ENCODE data around the gene DNAH2. TPM values are rescaled to one million over a fixed set of nuclear protein-coding genes. Genes with fewer than 3 reads are reported as not detected.

The DNAH2 gene
- polyA plus RNA-seq, 2 of the 4 experiments (the other 2 are of a cell fraction): 0.01 to 0.08 TPM

DNA sequence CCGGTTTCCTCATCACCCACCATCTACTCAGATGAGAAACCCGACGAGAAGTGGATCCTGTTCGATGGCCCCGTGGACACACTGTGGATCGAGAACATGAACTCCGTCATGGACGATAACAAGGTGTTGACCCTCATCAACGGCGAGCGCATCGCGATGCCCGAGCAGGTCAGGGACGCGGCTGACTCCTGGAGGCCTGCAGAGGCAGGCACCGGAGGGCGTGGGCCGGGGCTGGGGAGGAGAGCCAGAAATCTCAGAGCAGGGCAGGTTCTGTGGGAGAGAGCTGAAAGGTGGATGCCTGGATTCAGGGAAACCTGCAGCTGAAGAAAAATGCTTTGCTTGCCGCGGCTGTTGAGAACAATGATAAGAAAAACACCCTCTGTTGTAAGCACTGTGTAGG is 69.3 kb downstream of the DNAH2 start:
- 76% methylated on average over 21 of the region's 21 CpGs for WGBS (ENCODE audit: missing lambda C conversion rate)
- H3K4me2 ChIP-seq: no peak overlapping the region
- ATAC-seq (peak in 1 of 2 experiments; percentile 22; a peak in 2 of 6 replicates), FAIRE-seq (no peak), DNase-seq (ENCODE audit: low read depth in 1 of 2, low spot score in 1 of 2) (no peak)
- ChIA-PET CTCF (interaction anchor here (1.0 to 4.7 kb wide), 2 partner anchors 14 to 44 kb away, joined by 3 to 30 read pairs; no protein-coding TSS in a partner anchor), POLR2A (no interaction called here)
- no peaks in the 10 kb centered on the region for H3K9me3 ChIP-seq
- H3K27ac ChIP-seq: no peak overlapping the region
- H3K4me3 ChIP-seq: no peak overlapping the region
- TF ChIP-seq ZC3H11A (IDR thresholded peaks at IDR 0.05) (no peak), ESRRA (IDR thresholded peaks at IDR 0.05; ENCODE audit: borderline replicate concordance, low read length) (no peak), JUN (IDR thresholded peaks at IDR 0.05) (no peak), CBX2 (IDR thresholded peaks at IDR 0.05; ENCODE audit: borderline replicate concordance, low read depth) (no peak), RNF2 (IDR thresholded peaks at IDR 0.05; ENCODE audit: borderline replicate concordance, low read depth) (no peak), SMC3 (IDR thresholded peaks at IDR 0.05) (no peak), MAZ (IDR thresholded peaks at IDR 0.05; ENCODE audit: borderline replicate concordance, low read depth, low read length) (no peak), CHD4 (IDR thresholded peaks at IDR 0.05; ENCODE audit: borderline replicate concordance) (no peak), RAD21 (conservative IDR thresholded peaks at IDR 0.05 in 1 of 2, IDR thresholded peaks at IDR 0.05 in 1 of 2) (no peak), NR3C1 (IDR thresholded peaks at IDR 0.05) (no peak), EP300 (IDR thresholded peaks at IDR 0.05) (no peak)
- TF ChIP-seq, protein P1, sequence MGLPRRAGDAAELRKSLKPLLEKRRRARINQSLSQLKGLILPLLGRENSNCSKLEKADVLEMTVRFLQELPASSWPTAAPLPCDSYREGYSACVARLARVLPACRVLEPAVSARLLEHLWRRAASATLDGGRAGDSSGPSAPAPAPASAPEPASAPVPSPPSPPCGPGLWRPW (IDR thresholded peaks at IDR 0.05): no peak
- no peaks in the 10 kb centered on the region for H3K4me1 ChIP-seq

DNA sequence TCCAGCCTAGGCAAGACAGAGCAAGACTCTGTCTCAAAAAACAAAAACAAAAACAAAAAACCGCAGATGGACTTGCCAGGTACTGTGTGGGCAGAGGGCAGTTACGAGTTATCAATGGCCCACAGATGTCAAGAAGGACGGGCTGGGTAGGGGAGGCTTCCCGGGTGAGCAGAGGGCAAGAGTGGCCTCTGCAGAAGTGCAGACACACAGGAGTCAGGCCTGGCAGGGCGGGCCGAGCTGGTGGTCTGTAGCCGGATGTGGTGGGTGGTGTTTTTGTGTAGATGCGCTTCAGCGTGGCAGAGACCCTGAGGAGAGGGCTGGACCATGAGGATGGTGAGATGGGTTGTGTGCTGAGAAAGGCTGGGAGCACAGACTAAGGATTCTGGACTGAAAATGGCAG is 71.6 kb downstream of the DNAH2 start:
- WGBS (ENCODE audit: missing lambda C conversion rate): 63% methylated on average over 9 of the region's 9 CpGs
- CTCF ChIA-PET: interaction anchor here (0.7 to 4.7 kb wide), 3 partner anchors 19 to 46 kb away, joined by 3 to 30 read pairs (median 4); no protein-coding TSS in a partner anchor

DNA sequence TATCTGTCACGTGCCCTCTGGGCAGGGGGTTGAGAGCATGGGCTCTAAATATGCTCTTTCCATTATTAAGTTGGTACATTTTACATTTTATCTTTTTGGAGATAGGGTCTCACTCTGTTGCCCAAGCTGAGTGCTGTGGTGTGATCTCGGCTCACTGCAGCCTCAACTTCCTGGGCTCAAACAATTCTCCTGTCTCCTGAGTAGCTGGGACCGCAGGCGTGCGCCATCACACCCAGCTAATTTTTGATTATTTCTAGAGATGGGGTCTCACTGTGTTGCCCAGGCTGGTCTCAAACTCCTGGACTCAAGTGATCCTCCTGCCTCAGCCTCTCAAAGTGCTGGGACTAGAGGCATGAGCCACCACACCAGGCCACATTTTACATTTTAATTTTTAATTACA is 72.6 kb downstream of the DNAH2 start:
- FAIRE-seq (no peak), DNase-seq (ENCODE audit: low read depth in 1 of 2, low spot score in 1 of 2) (no peak), ATAC-seq (no peak)
- Histone ChIP-seq H3K4me3 (no peak overlapping the region), H3K4me2 (no peak overlapping the region), H3K27ac (no peak overlapping the region), H3K9me3 (no peaks in the 10 kb centered on the region), H3K4me1 (no peaks in the 10 kb centered on the region)
- POLR2A ChIA-PET: no interaction called here
- WGBS (ENCODE audit: missing lambda C conversion rate): 85% methylated on average over 5 of the region's 5 CpGs
- CTCF ChIA-PET: interaction anchor here (0.7 to 2.7 kb wide), 10 partner anchors 8 to 772 kb away, joined by 3 to 10 read pairs (median 4); no protein-coding TSS in a partner anchor
- TF ChIP-seq RAD21 (conservative IDR thresholded peaks at IDR 0.05 in 1 of 2, IDR thresholded peaks at IDR 0.05 in 1 of 2) (no peak), TFCP2L1 (CRISPR knock-in tag; IDR thresholded peaks at IDR 0.05) (no peak), RCOR1 (IDR thresholded peaks at IDR 0.05; ENCODE audit: low read depth, low read length) (no peak), RNF2 (IDR thresholded peaks at IDR 0.05; ENCODE audit: borderline replicate concordance, low read depth) (no peak), HOXB13 (CRISPR knock-in tag; IDR thresholded peaks at IDR 0.05; ENCODE audit: low read depth) (no peak), MYC (IDR thresholded peaks at IDR 0.05; ENCODE audit: borderline replicate concordance, low read length) (no peak), EHMT2 (IDR thresholded peaks at IDR 0.05; ENCODE audit: low read depth) (no peak), CHD2 (IDR thresholded peaks at IDR 0.05; ENCODE audit: low read length, partially characterized antibody) (no peak), MAZ (IDR thresholded peaks at IDR 0.05; ENCODE audit: borderline replicate concordance, low read depth, low read length) (no peak), TP53 (CRISPR knock-in tag; IDR thresholded peaks at IDR 0.05) (no peak), PHF8 (IDR thresholded peaks at IDR 0.05; ENCODE audit: borderline replicate concordance, low read depth) (no peak), SREBF2 (IDR thresholded peaks at IDR 0.05) (no peak)
- TF ChIP-seq, protein P2, sequence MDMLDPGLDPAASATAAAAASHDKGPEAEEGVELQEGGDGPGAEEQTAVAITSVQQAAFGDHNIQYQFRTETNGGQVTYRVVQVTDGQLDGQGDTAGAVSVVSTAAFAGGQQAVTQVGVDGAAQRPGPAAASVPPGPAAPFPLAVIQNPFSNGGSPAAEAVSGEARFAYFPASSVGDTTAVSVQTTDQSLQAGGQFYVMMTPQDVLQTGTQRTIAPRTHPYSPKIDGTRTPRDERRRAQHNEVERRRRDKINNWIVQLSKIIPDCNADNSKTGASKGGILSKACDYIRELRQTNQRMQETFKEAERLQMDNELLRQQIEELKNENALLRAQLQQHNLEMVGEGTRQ (IDR thresholded peaks at IDR 0.05): no peak
- TF ChIP-seq, protein P3, sequence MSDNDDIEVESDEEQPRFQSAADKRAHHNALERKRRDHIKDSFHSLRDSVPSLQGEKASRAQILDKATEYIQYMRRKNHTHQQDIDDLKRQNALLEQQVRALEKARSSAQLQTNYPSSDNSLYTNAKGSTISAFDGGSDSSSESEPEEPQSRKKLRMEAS (IDR thresholded peaks at IDR 0.05): no peak
- TF ChIP-seq, protein P4, sequence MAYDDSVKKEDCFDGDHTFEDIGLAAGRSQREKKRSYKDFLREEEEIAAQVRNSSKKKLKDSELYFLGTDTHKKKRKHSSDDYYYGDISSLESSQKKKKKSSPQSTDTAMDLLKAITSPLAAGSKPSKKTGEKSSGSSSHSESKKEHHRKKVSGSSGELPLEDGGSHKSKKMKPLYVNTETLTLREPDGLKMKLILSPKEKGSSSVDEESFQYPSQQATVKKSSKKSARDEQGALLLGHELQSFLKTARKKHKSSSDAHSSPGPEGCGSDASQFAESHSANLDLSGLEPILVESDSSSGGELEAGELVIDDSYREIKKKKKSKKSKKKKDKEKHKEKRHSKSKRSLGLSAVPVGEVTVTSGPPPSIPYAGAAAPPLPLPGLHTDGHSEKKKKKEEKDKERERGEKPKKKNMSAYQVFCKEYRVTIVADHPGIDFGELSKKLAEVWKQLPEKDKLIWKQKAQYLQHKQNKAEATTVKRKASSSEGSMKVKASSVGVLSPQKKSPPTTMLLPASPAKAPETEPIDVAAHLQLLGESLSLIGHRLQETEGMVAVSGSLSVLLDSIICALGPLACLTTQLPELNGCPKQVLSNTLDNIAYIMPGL (CRISPR knock-in tag; IDR thresholded peaks at IDR 0.05; ENCODE audit: borderline replicate concordance): no peak
- TF ChIP-seq, protein P5, sequence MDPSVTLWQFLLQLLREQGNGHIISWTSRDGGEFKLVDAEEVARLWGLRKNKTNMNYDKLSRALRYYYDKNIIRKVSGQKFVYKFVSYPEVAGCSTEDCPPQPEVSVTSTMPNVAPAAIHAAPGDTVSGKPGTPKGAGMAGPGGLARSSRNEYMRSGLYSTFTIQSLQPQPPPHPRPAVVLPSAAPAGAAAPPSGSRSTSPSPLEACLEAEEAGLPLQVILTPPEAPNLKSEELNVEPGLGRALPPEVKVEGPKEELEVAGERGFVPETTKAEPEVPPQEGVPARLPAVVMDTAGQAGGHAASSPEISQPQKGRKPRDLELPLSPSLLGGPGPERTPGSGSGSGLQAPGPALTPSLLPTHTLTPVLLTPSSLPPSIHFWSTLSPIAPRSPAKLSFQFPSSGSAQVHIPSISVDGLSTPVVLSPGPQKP (IDR thresholded peaks at IDR 0.05; ENCODE audit: low read depth, low read length): no peak

More for the DNA sequence above, 71.6 kb downstream of the DNAH2 start:
- POLR2A ChIA-PET: no interaction called here
- no peaks in the 10 kb centered on the region for H3K9me3 ChIP-seq
- H3K27ac ChIP-seq: no peak overlapping the region
- FAIRE-seq (no peak), ATAC-seq (no peak), DNase-seq (ENCODE audit: low read depth in 1 of 2, low spot score in 1 of 2) (no peak)
- no peaks in the 10 kb centered on the region for H3K4me1 ChIP-seq
- no peak for TF ChIP-seq ZFP36 (IDR thresholded peaks at IDR 0.05; ENCODE audit: borderline replicate concordance, partially characterized antibody)
- no peak for TF ChIP-seq HDAC2 (IDR thresholded peaks at IDR 0.05)
- no peak for TF ChIP-seq HEYL (CRISPR knock-in tag; IDR thresholded peaks at IDR 0.05)
- no peak for TF ChIP-seq EP300 (IDR thresholded peaks at IDR 0.05)
- no peak for TF ChIP-seq RNF2 (IDR thresholded peaks at IDR 0.05; ENCODE audit: borderline replicate concordance, low read depth)
- TF ChIP-seq, protein P6, sequence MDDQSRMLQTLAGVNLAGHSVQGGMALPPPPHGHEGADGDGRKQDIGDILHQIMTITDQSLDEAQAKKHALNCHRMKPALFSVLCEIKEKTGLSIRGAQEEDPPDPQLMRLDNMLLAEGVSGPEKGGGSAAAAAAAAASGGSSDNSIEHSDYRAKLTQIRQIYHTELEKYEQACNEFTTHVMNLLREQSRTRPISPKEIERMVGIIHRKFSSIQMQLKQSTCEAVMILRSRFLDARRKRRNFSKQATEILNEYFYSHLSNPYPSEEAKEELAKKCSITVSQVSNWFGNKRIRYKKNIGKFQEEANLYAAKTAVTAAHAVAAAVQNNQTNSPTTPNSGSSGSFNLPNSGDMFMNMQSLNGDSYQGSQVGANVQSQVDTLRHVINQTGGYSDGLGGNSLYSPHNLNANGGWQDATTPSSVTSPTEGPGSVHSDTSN (IDR thresholded peaks at IDR 0.05): no peak
- TF ChIP-seq CBX2 (IDR thresholded peaks at IDR 0.05; ENCODE audit: borderline replicate concordance, low read depth): no peak
- no peak for TF ChIP-seq CEBPB (IDR thresholded peaks at IDR 0.05)
- H3K4me3 ChIP-seq: no peak overlapping the region
- no peak overlapping the region for H3K4me2 ChIP-seq

All from A549 (cell line).